ENCODE measurements around the gene ZKSCAN8. TPM values are rescaled to one million over a fixed set of nuclear protein-coding genes. Genes with fewer than 3 reads are reported as not detected.

Gene ZKSCAN8
- total RNA-seq, 1 experiment from 2014 or later = 25.4 TPM

GRCh38 chr6:28153546-28153945 lies 11.9 kb downstream of the ZKSCAN8 start:
- Mint-ChIP-seq H3K27ac (no peak overlapping the region), H3K27me3 (ENCODE audit: low read depth) (no peaks in the 10 kb centered on the region), H3K4me3 (no peak overlapping the region), H3K4me1 (no peaks in the 10 kb centered on the region), H3K36me3 (ENCODE audit: insufficient read depth in 1 of 3, low read depth in 3 of 3) (peaks cover 73 to 91% (median 90%) of the 10 kb centered on the region in 3 experiments), H3K9me3 (peaks cover 6 to 14% of the 10 kb centered on the region in 2 experiments; a peak in 3 of 5 replicates)
- Histone ChIP-seq H3K23ac (ENCODE audit: insufficient read length, low read depth, low read length) (no peak overlapping the region), H2BK15ac (ENCODE audit: low read depth, low read length) (no peak overlapping the region), H3T11ph (ENCODE audit: low read length) (no peak overlapping the region), H2BK12ac (ENCODE audit: insufficient read length, low read depth, low read length) (no peak overlapping the region), H2AFZ (ENCODE audit: low read length) (no peak overlapping the region), H2BK5ac (ENCODE audit: insufficient read length, low read length) (no peak overlapping the region), H3K4me1 (ENCODE audit: insufficient read depth, low read length) (no peaks in the 10 kb centered on the region), H3K9me3 (ENCODE audit: control insufficient read depth, low read depth, low read length) (peaks cover 10% of the 10 kb centered on the region), H2AK5ac (ENCODE audit: insufficient read length, low read length) (no peak overlapping the region), H4K5ac (ENCODE audit: insufficient read length, low read depth, low read length) (no peak overlapping the region), H3K79me1 (ENCODE audit: insufficient read depth, low read depth, low read length, poor library complexity, severe bottlenecking) (no peaks in the 10 kb centered on the region), H4K91ac (ENCODE audit: insufficient read length, low read depth, low read length) (no peak overlapping the region), H3K56ac (ENCODE audit: insufficient read length, low read depth, low read length) (no peak overlapping the region), H3K14ac (ENCODE audit: insufficient read depth, low read length) (no peak overlapping the region), H2BK20ac (ENCODE audit: low read depth, low read length, poor library complexity, severe bottlenecking) (no peak overlapping the region), H3K4ac (ENCODE audit: low read depth, low read length) (no peak overlapping the region), H4K8ac (replicated peaks; ENCODE audit: insufficient read length, low read depth, low read length) (no peak overlapping the region), H2BK120ac (ENCODE audit: low read depth, low read length, poor library complexity, severe bottlenecking) (no peak overlapping the region), H3K27me3 (ENCODE audit: insufficient read depth, low read length) (no peaks in the 10 kb centered on the region), H3K9ac (ENCODE audit: extremely low read depth, insufficient read length, low read length) (no peak overlapping the region), H4K20me1 (ENCODE audit: control insufficient read depth, insufficient read depth, insufficient read length) (no peaks in the 10 kb centered on the region), H3K79me2 (ENCODE audit: insufficient read depth, low read length) (no peaks in the 10 kb centered on the region), H3K27ac (ENCODE audit: insufficient read length, low read depth, low read length) (no peak overlapping the region), H3K18ac (ENCODE audit: insufficient read length, low read depth, low read length) (no peak overlapping the region), H3K23me2 (ENCODE audit: insufficient read length, low read depth, low read length, poor library complexity, severe bottlenecking) (no peaks in the 10 kb centered on the region), H3K4me2 (ENCODE audit: insufficient read depth, insufficient read length, low read length) (no peak overlapping the region)
- TF ChIP-seq, protein P1, sequence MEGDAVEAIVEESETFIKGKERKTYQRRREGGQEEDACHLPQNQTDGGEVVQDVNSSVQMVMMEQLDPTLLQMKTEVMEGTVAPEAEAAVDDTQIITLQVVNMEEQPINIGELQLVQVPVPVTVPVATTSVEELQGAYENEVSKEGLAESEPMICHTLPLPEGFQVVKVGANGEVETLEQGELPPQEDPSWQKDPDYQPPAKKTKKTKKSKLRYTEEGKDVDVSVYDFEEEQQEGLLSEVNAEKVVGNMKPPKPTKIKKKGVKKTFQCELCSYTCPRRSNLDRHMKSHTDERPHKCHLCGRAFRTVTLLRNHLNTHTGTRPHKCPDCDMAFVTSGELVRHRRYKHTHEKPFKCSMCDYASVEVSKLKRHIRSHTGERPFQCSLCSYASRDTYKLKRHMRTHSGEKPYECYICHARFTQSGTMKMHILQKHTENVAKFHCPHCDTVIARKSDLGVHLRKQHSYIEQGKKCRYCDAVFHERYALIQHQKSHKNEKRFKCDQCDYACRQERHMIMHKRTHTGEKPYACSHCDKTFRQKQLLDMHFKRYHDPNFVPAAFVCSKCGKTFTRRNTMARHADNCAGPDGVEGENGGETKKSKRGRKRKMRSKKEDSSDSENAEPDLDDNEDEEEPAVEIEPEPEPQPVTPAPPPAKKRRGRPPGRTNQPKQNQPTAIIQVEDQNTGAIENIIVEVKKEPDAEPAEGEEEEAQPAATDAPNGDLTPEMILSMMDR (conservative IDR thresholded peaks at IDR 0.05) = no peak
- DNase-seq = no peak
- no CpG with 5 or more reads among the region's 1 CpG for WGBS (ENCODE audit: extremely low coverage, insufficient read length, low lambda C conversion rate)
